IMR-90 (cell line): ENCODE results near the gene MRGPRF. TPM values are rescaled to one million over a fixed set of nuclear protein-coding genes. Genes with fewer than 3 reads are reported as not detected.

ENCODE experiments used
- ATAC-seq: fragments of 200-7000 bp; cut with Tn5 transposase; 2 replicates; pipeline ENCODE4 v1.9.1; 2020; ENCODE audit warnings: low read depth, mild to moderate bottlenecking, moderate library complexity
- BruUV-seq: library from RNA; stranded (reverse); fragments of 400-500 nt; replicated peaks from 2 replicates; lab custom pipeline; 2021; lab: Mats Ljungman, UMichigan
- CTCF ChIA-PET: fragments of 300-600 bp; formaldehyde crosslinking; extraction: SDS; loops from one replicate; lab custom pipeline; 2021; ENCODE audit warnings: antibody characterized with exemption; lab: Yijun Ruan, JAX
- POLR2A ChIA-PET: fragments of 300-600 bp; sonication (Branson Sonifier 250); formaldehyde crosslinking; loops from one replicate; lab custom pipeline; 2022; ENCODE audit warnings: antibody characterized with exemption; ENCODE audit not compliant: unreplicated experiment; lab: Charles Lee
- DNase-seq: peaks from one replicate; pipeline ENCODE4 v3.0.0; 2013
- H2AFZ ChIP-seq: replicated peaks from 2 replicates; pipeline ENCODE3; 2013; ENCODE audit warnings: low read length, mild to moderate bottlenecking; ENCODE audit not compliant: poor library complexity
- H2AK5ac ChIP-seq: 2 replicates; pipeline ENCODE4 v1.6.1; 2013; ENCODE audit warnings: low read depth, low read length, inconsistent platforms
- H2AK9ac ChIP-seq: replicated peaks from 2 replicates; pipeline ENCODE3; 2013; ENCODE audit warnings: mild to moderate bottlenecking, low read depth, low read length, moderate library complexity; ENCODE audit not compliant: poor library complexity
- H2BK120ac ChIP-seq: 2 replicates; pipeline ENCODE4 v1.6.1; 2013; ENCODE audit warnings: low read depth, low read length, inconsistent platforms
- H2BK15ac ChIP-seq: 3 replicates; pipeline ENCODE4 v1.6.1; 2013; ENCODE audit warnings: low read depth, low read length, inconsistent platforms
- H2BK20ac ChIP-seq: 2 replicates; pipeline ENCODE4 v1.6.1; 2013; ENCODE audit warnings: low read depth, mild to moderate bottlenecking, inconsistent platforms, low read length, moderate library complexity
- H2BK5ac ChIP-seq: 2 replicates; pipeline ENCODE4 v1.6.1; 2013; ENCODE audit warnings: mild to moderate bottlenecking, low read depth, low read length, inconsistent platforms; ENCODE audit not compliant: poor library complexity, severe bottlenecking
- H3K14ac ChIP-seq: replicated peaks from 2 replicates; pipeline ENCODE4 v1.6.1; 2013; ENCODE audit warnings: low read depth, low read length, inconsistent platforms
- H3K18ac ChIP-seq: 2 replicates; pipeline ENCODE4 v1.6.1; 2013; ENCODE audit warnings: low read depth, low read length, control low read depth
- H3K23ac ChIP-seq: 2 replicates; pipeline ENCODE4 v1.6.1; 2013; ENCODE audit warnings: low read depth, low read length, inconsistent platforms
- H3K27ac ChIP-seq: 2 replicates; pipeline ENCODE4 v1.5.1; 2013; ENCODE audit warnings: mild to moderate bottlenecking, control low read depth, low read length; ENCODE audit not compliant: insufficient read depth
- H3K27me3 ChIP-seq: 2 replicates; pipeline ENCODE4 v1.6.1; 2013; ENCODE audit warnings: low read length; ENCODE audit not compliant: control insufficient read depth, insufficient read depth
- H3K36me3 ChIP-seq: 2 replicates; pipeline ENCODE4 v1.6.1; 2013; ENCODE audit warnings: low read length, mixed read lengths; ENCODE audit not compliant: control insufficient read depth, insufficient read depth
- H3K4ac ChIP-seq: 2 replicates; pipeline ENCODE4 v1.6.1; 2013; ENCODE audit warnings: low read depth, low read length, inconsistent platforms
- H3K4me1 ChIP-seq: 2 replicates; pipeline ENCODE4 v1.6.1; 2013; ENCODE audit warnings: low read length, mixed read lengths; ENCODE audit not compliant: control insufficient read depth, insufficient read depth
- H3K4me2 ChIP-seq: 2 replicates; pipeline ENCODE4 v1.6.1; 2013; ENCODE audit warnings: low read depth, mild to moderate bottlenecking, control low read depth, low read length, moderate library complexity
- H3K4me3 ChIP-seq: 2 replicates; pipeline ENCODE4 v1.5.1; 2013; ENCODE audit warnings: low read depth, mild to moderate bottlenecking, control low read depth, low read length, moderate library complexity; ENCODE audit not compliant: insufficient read depth
- H3K56ac ChIP-seq: 2 replicates; pipeline ENCODE4 v1.6.1; 2013; ENCODE audit warnings: low read length, inconsistent platforms; ENCODE audit not compliant: insufficient read depth; ENCODE audit errors: extremely low read depth
- H3K79me1 ChIP-seq, 2 experiments: 2 replicates each; pipeline ENCODE4 v1.6.1; 2013; ENCODE audit warnings: low read length in 2 of 2, inconsistent platforms in 1 of 2, low read depth in 1 of 2
- H3K9ac ChIP-seq: 2 replicates; pipeline ENCODE4 v1.6.1; 2013; ENCODE audit warnings: low read depth, low read length, control low read depth
- H3K9me1 ChIP-seq: 2 replicates; pipeline ENCODE4 v1.6.1; 2013; ENCODE audit warnings: low read length, inconsistent platforms; ENCODE audit not compliant: insufficient read depth
- H3K9me3 ChIP-seq: 2 replicates; pipeline ENCODE4 v1.6.1; 2013; ENCODE audit warnings: low read length; ENCODE audit not compliant: control insufficient read depth, insufficient read depth
- H4K20me1 ChIP-seq: 2 replicates; pipeline ENCODE4 v1.6.1; 2013; ENCODE audit warnings: low read length, inconsistent platforms; ENCODE audit not compliant: insufficient read depth
- H4K5ac ChIP-seq: 2 replicates; pipeline ENCODE4 v1.6.1; 2013; ENCODE audit warnings: mild to moderate bottlenecking, low read depth, low read length, control low read depth
- H4K8ac ChIP-seq, 2 experiments: 2 replicates each; pipeline ENCODE4 v1.6.1; 2013; ENCODE audit warnings: low read depth in 2 of 2, low read length in 2 of 2, control low read depth in 1 of 2, inconsistent platforms in 1 of 2
- H4K91ac ChIP-seq: 2 replicates; pipeline ENCODE4 v1.6.1; 2013; ENCODE audit warnings: low read depth, low read length, inconsistent platforms; ENCODE audit not compliant: insufficient read depth
- BHLHE40 ChIP-seq: fragments of 150-350 bp; IDR thresholded peaks from 2 replicates; pipeline ENCODE4 v1.6.1; 2016; ENCODE audit warnings: mild to moderate bottlenecking, low read depth, low read length
- CHD1 ChIP-seq: IDR thresholded peaks from 2 replicates; pipeline ENCODE4 v1.6.1; 2012; ENCODE audit warnings: low read depth, low read length, improper control_type of control experiment
- MAFK ChIP-seq: IDR thresholded peaks from 2 replicates; pipeline ENCODE4 v1.6.1; 2012; ENCODE audit warnings: low read depth, low read length, improper control_type of control experiment
- MAZ ChIP-seq: IDR thresholded peaks from 2 replicates; pipeline ENCODE4 v1.6.1; 2012; ENCODE audit warnings: low read depth, mild to moderate bottlenecking, low read length, improper control_type of control experiment, moderate library complexity, borderline replicate concordance
- NFE2L2 ChIP-seq: fragments of 150-350 bp; IDR thresholded peaks from 2 replicates; pipeline ENCODE4 v1.6.1; 2016; ENCODE audit warnings: low read depth, mild to moderate bottlenecking, low read length
- POLR2A ChIP-seq: IDR thresholded peaks from 2 replicates; pipeline ENCODE4 v1.6.1; 2012; ENCODE audit warnings: mild to moderate bottlenecking, low read depth, low read length
- RCOR1 ChIP-seq: IDR thresholded peaks from 2 replicates; pipeline ENCODE4 v1.6.1; 2012; ENCODE audit warnings: mild to moderate bottlenecking, low read length, improper control_type of control experiment; ENCODE audit not compliant: insufficient replicate concordance
- RFX5 ChIP-seq: IDR thresholded peaks from 2 replicates; pipeline ENCODE4 v1.8.0; 2012; ENCODE audit warnings: low read depth, mild to moderate bottlenecking, low read length, moderate library complexity
- whole genome bisulfite sequencing, 2 experiments: methylation state at CpG; one replicate each; pipeline versions ENCODE4 v1.1.5 to v1.1.7; 2013; ENCODE audit warnings: missing lambda C conversion rate in 2 of 2; ENCODE audit not compliant: insufficient read length in 1 of 2; ENCODE audit errors: extremely low coverage in 2 of 2; 5-methylcytosine and 5-hydroxymethylcytosine counted together
- dilution Hi-C: fragments of 300-500 bp; cut with HindIII; formaldehyde crosslinking; loops from one replicate; pipeline ENCODE4 v1.14.3; 2018; ENCODE audit warnings: low sequenced_read_pairs; ENCODE audit not compliant: unreplicated experiment
- in situ Hi-C: fragments of 300-500 bp; cut with MboI; formaldehyde crosslinking; loops from 3 replicates; pipeline ENCODE4 v1.14.3; 2019; ENCODE audit warnings: low sequenced_read_pairs, inconsistent platforms, mixed read lengths
- intact Hi-C: fragments of 100-400 bp; cut with micrococcal nuclease; formaldehyde crosslinking; loops from 2 replicates; pipeline ENCODE4 v1.10.0; 2022
- polyA plus RNA-seq, 3 experiments: library from polyadenylated mRNA; depleted of rRNA; stranded (reverse); fragments of >200 nt; gene quantifications; 2 replicates each; pipeline ENCODE4 v1.2.3, GENCODE V29; 2012; ENCODE audit warnings: low replicate concordance in 1 of 3
- total RNA-seq: library from RNA; depleted of rRNA; stranded (reverse); fragments of >200 nt; gene quantifications from 2 replicates; pipeline ENCODE4 v1.2.3, GENCODE V29; 2012
- TF ChIP-seq, protein P1 (sequence below): fragments of 150-350 bp; IDR thresholded peaks from 2 replicates; pipeline ENCODE4 v1.6.1; 2016; ENCODE audit warnings: low read depth, mild to moderate bottlenecking, low read length, moderate library complexity, borderline replicate concordance
- TF ChIP-seq, protein P2 (sequence below): conservative IDR thresholded peaks from 2 replicates; pipeline ENCODE4 v1.5.1; 2012; ENCODE audit warnings: mild to moderate bottlenecking, low read depth, low read length, improper control_type of control experiment

MRGPRF gene
- total and polyA plus RNA-seq, 2 of the 4 experiments (the other 2 are of a cell fraction): 6.3 to 28.8 TPM

DNA sequence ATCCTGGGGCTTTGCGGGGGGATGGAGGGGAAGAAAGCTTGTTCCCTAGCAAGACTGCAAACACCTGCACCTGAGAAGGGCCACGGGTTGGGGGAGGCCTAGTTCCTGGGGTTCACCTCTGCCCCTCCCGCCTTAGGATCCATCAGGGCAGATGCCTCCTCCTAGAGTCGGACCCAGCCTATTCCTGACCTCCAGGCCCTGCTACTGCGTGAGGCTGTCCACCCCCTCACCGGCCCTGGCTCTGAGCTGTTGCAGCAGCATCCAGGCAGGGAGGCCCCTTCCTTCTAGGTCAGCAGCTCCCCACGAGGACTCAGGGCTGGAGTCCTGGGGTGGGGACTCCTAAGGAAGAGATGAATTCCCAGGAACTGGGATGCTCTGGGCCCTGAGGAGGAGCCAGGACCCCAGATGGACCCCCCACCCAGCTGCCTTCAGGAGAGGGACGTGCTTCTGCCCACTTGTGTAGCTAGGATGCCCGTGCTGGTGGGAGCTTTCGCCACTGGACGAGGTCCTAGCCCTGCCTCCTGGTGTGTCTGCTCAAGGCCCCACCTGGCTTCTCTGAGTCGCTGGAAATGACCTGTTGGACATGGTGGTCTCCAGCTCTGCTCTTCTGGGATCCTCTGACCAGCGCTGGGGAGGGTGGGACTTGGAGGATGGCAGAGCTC lies 10.3 kb downstream of the MRGPRF start:
- Histone ChIP-seq H2BK5ac (no peak overlapping the region), H3K23ac (no peak overlapping the region), H2AFZ (no peak overlapping the region), H4K5ac (no peak overlapping the region), H3K4ac (no peak overlapping the region), H3K9ac (no peak overlapping the region), H3K56ac (no peak overlapping the region), H3K4me2 (no peak overlapping the region), H3K79me1 (peaks cover 8 to 30% of the 10 kb centered on the region in 2 experiments), H2AK9ac (peak overlapping the region; percentile 22), H3K9me1 (peaks cover 12% of the 10 kb centered on the region), H4K20me1 (peaks cover under 1% of the 10 kb centered on the region), H2BK120ac (no peak overlapping the region), H4K91ac (no peak overlapping the region), H3K14ac (no peak overlapping the region), H3K4me3 (no peak overlapping the region), H4K8ac (no peak overlapping the region), H2BK20ac (no peak overlapping the region), H3K27me3 (no peaks in the 10 kb centered on the region), H3K36me3 (peaks cover 41% of the 10 kb centered on the region), H3K18ac (no peak overlapping the region), H2BK15ac (no peak overlapping the region), H3K4me1 (peaks cover 31% of the 10 kb centered on the region), H2AK5ac (no peak overlapping the region), H3K9me3 (no peaks in the 10 kb centered on the region), H3K27ac (no peak overlapping the region)
- 100% methylated on average over 2 of the region's 13 CpGs; no CpG with 5 or more reads in 1 of the 2 experiments for WGBS, 2 experiments
- BruUV-seq: no TSS peak
- no peak for TF ChIP-seq NFE2L2
- TF ChIP-seq, protein P1, sequence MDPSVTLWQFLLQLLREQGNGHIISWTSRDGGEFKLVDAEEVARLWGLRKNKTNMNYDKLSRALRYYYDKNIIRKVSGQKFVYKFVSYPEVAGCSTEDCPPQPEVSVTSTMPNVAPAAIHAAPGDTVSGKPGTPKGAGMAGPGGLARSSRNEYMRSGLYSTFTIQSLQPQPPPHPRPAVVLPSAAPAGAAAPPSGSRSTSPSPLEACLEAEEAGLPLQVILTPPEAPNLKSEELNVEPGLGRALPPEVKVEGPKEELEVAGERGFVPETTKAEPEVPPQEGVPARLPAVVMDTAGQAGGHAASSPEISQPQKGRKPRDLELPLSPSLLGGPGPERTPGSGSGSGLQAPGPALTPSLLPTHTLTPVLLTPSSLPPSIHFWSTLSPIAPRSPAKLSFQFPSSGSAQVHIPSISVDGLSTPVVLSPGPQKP: no peak
- TF ChIP-seq MAZ: no peak
- TF ChIP-seq RCOR1: no peak
- TF ChIP-seq, protein P2, sequence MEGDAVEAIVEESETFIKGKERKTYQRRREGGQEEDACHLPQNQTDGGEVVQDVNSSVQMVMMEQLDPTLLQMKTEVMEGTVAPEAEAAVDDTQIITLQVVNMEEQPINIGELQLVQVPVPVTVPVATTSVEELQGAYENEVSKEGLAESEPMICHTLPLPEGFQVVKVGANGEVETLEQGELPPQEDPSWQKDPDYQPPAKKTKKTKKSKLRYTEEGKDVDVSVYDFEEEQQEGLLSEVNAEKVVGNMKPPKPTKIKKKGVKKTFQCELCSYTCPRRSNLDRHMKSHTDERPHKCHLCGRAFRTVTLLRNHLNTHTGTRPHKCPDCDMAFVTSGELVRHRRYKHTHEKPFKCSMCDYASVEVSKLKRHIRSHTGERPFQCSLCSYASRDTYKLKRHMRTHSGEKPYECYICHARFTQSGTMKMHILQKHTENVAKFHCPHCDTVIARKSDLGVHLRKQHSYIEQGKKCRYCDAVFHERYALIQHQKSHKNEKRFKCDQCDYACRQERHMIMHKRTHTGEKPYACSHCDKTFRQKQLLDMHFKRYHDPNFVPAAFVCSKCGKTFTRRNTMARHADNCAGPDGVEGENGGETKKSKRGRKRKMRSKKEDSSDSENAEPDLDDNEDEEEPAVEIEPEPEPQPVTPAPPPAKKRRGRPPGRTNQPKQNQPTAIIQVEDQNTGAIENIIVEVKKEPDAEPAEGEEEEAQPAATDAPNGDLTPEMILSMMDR: no peak
- TF ChIP-seq BHLHE40: no peak
- no peak for TF ChIP-seq CHD1
- no peak for TF ChIP-seq POLR2A
- TF ChIP-seq MAFK: no peak
- TF ChIP-seq RFX5: no peak
- dilution Hi-C loops: no loop called here
- intact Hi-C loops: loop anchor here (5.0 kb wide), 1 partner anchor 100 kb away; the partner anchor contains the start of genes IGHMBP2 and MRPL21
- CTCF ChIA-PET: interaction anchor here (0.6 kb wide), 1 partner anchor 31 kb away, joined by 3 read pairs; no protein-coding TSS in a partner anchor
- POLR2A ChIA-PET: no interaction called here
- in situ Hi-C loops: no loop called here
- ATAC-seq (0 out of 2 replicates have a peak, but pooled peaks have one; percentile 1), DNase-seq (no peak)
